Mammary epithelial cell (primary cell): ENCODE measurements around the gene DOCK10.

ENCODE experiments used
- CTCF ChIP-seq, 2 donors: IDR thresholded peaks in 1 of 2; conservative IDR thresholded peaks in 1 of 2; 2 replicates each; pipeline ENCODE4 v1.5.1; 2011 to 2012; ENCODE audit warnings: inconsistent platforms in 2 of 2, low read length in 2 of 2, mild to moderate bottlenecking in 2 of 2, control low read depth in 1 of 2, low read depth in 1 of 2; ENCODE audit not compliant: insufficient read depth in 1 of 2; ENCODE audit errors: extremely low read depth in 1 of 2
- EZH2 ChIP-seq: IDR thresholded peaks from 2 replicates; pipeline ENCODE4 v1.6.1; 2012; ENCODE audit warnings: low read length, inconsistent platforms, borderline replicate concordance

- TF ChIP-seq CTCF (conservative IDR thresholded peaks at IDR 0.05 in 1 of 2, IDR thresholded peaks at IDR 0.05 in 1 of 2; ENCODE audit: extremely low read depth in 1 of 2, insufficient read depth in 1 of 2, low read depth in 1 of 2, low read length in 2 of 2) (no peak), EZH2 (no peak)
Observed at GRCh38 chr2:224909885-224910573, 132.2 kb downstream of the DOCK10 start.
